Measurements from ENCODE around the gene CAMKK2.

GRCh38 chr12:121230538-121230907, 66.0 kb downstream of the CAMKK2 start:
- TF ChIP-seq ZNF777 (CRISPR knock-in tag; IDR thresholded peaks at IDR 0.05) (no peak), SMC3 (IDR thresholded peaks at IDR 0.05; ENCODE audit: low read length) (no peak), JUND (CRISPR knock-in tag; IDR thresholded peaks at IDR 0.05) (no peak), ZBTB7A (CRISPR knock-in tag; IDR thresholded peaks at IDR 0.05) (no peak), NFYB (CRISPR knock-in tag; IDR thresholded peaks at IDR 0.05) (no peak), EP300 (IDR thresholded peaks at IDR 0.05; ENCODE audit: low read depth in 2 of 2, low read length in 2 of 2) (no peak), EP300 (CRISPR knock-in tag; IDR thresholded peaks at IDR 0.05; ENCODE audit: borderline replicate concordance) (no peak), TAF1 (CRISPR knock-in tag; IDR thresholded peaks at IDR 0.05) (no peak), POLR2AphosphoS5 (IDR thresholded peaks at IDR 0.05; ENCODE audit: low read depth, low read length) (no peak), NAIF1 (CRISPR knock-in tag; IDR thresholded peaks at IDR 0.05; ENCODE audit: borderline replicate concordance) (no peak), CC2D1A (CRISPR knock-in tag; IDR thresholded peaks at IDR 0.05) (no peak)
